Measurements from ENCODE around the gene USP3. TPM values are rescaled to one million over a fixed set of nuclear protein-coding genes. Genes with fewer than 3 reads are reported as not detected.

Gene USP3
- total and polyA plus RNA-seq, 9 of the 15 experiments (the other 6 are each of a cell fraction or from before 2014, with no cell fraction given), result 17.3 to 54.3 (median 34.8) TPM

DNA sequence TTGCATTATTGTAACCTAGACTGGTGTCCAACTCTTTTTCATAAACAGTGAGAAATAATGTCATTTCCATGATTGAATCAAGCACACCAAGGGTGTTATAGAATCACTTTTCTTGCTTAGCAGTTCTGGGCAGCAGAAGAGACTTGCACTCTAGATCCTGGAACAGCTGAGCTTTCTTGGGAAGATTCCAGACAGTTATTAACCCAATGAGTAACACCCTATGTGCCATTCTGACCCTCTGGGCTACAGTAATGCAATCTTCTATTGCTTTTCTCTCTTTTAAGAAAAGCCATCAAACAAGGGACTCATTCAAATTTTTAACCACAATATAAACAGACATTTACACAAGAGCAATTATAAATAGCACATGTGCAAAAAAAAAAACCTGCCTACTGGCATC lies 39.3 kb upstream of the USP3 start:
- intact Hi-C loops (cut with micrococcal nuclease), result loop anchor here (5.0 kb wide), 1 partner anchor 687 kb away; the partner anchor contains the start of gene SNX22
- in situ Hi-C loops (cut with MboI), result loop anchor here (25.0 kb wide), 1 partner anchor 597 kb away; no protein-coding TSS in a partner anchor
- no peaks in the 10 kb centered on the region for H3K9me1 ChIP-seq (ENCODE audit: control insufficient read depth, insufficient read depth, low read length)
- H3K36me3 ChIP-seq (ENCODE audit: control insufficient read depth, insufficient read depth, low read length), result no peaks in the 10 kb centered on the region
- no peaks in the 10 kb centered on the region; the same call in 1 of the 2 replicates for H3K9me3 ChIP-seq (replicated peaks; ENCODE audit: control insufficient read depth, insufficient read depth, low read depth, low read length)
- ChIA-PET POLR2A (interaction anchor here (0.7 to 1.2 kb wide), 3 partner anchors 12 to 76 kb away, joined by 3 to 4 read pairs (median 3); no protein-coding TSS in a partner anchor), CTCF (ENCODE audit: low intra/inter-chr PET ratio) (no interaction called here)
- H3K27me3 ChIP-seq (ENCODE audit: control insufficient read depth in 2 of 2, insufficient read depth in 2 of 2, low read length in 2 of 2), result no peaks in the 10 kb centered on the region
- no peak overlapping the region for H3K27ac ChIP-seq (ENCODE audit: extremely low read depth, low read depth, low read length)
- no peak for DNase-seq (ENCODE audit: extremely low read depth in 1 of 4, low spot score in 3 of 4)
- no peak for FAIRE-seq
- H3K4me1 ChIP-seq (replicated peaks in 1 of 2; ENCODE audit: control insufficient read depth in 2 of 2, insufficient read depth in 2 of 2, low read length in 2 of 2), result peaks cover 5 to 8% of the 10 kb centered on the region in 2 experiments; a peak in 4 of 5 replicates
- no peak overlapping the region for H3K4me2 ChIP-seq (ENCODE audit: insufficient read depth, low read length)
- no peaks in the 10 kb centered on the region for H3K79me2 ChIP-seq (ENCODE audit: control insufficient read depth, insufficient read depth, low read length)
- H3K9ac ChIP-seq (ENCODE audit: insufficient read depth in 1 of 2, low read depth in 2 of 2, low read length in 2 of 2), result no peak overlapping the region
- BruUV-seq (replicated peaks), result no TSS peak
- ATAC-seq, result no peak
- no peak overlapping the region for H2AFZ ChIP-seq (ENCODE audit: low read depth, low read length)
- no peak overlapping the region for H3K4me3 ChIP-seq
- H4K20me1 ChIP-seq (replicated peaks; ENCODE audit: control insufficient read depth, insufficient read depth, low read length), result no peaks in the 10 kb centered on the region
- TF ChIP-seq ASH1L (IDR thresholded peaks at IDR 0.05; ENCODE audit: borderline replicate concordance, low read depth, partially characterized antibody) (no peak), PCBP1 (IDR thresholded peaks at IDR 0.05; ENCODE audit: low read depth, low read length, poor library complexity, severe bottlenecking) (no peak), KDM2B (CRISPR knock-in tag; IDR thresholded peaks at IDR 0.05) (no peak), RNF2 (IDR thresholded peaks at IDR 0.05) (no peak), GABPB2 (CRISPR knock-in tag; conservative IDR thresholded peaks at IDR 0.05) (no peak), EP300 (IDR thresholded peaks at IDR 0.05; ENCODE audit: low read length) (no peak), CC2D1A (IDR thresholded peaks at IDR 0.05) (no peak), SLC30A9 (CRISPR knock-in tag; IDR thresholded peaks at IDR 0.05) (no peak), ZBED1 (IDR thresholded peaks at IDR 0.05) (no peak), TBL1XR1 (IDR thresholded peaks at IDR 0.05; ENCODE audit: low read length in 2 of 2) (no peak), SMC3 (conservative IDR thresholded peaks at IDR 0.05; ENCODE audit: insufficient read depth, low read depth, low read length) (no peak), MXI1 (IDR thresholded peaks at IDR 0.05; ENCODE audit: low read depth, low read length) (no peak), ZSCAN29 (IDR thresholded peaks at IDR 0.05) (no peak), CTBP1 (IDR thresholded peaks at IDR 0.05; ENCODE audit: borderline replicate concordance) (no peak), BRD4 (IDR thresholded peaks at IDR 0.05) (no peak), POLR3A (IDR thresholded peaks at IDR 0.05; ENCODE audit: borderline replicate concordance, extremely low read depth, insufficient read depth, insufficient read length) (no peak)
- TF ChIP-seq, protein P1, sequence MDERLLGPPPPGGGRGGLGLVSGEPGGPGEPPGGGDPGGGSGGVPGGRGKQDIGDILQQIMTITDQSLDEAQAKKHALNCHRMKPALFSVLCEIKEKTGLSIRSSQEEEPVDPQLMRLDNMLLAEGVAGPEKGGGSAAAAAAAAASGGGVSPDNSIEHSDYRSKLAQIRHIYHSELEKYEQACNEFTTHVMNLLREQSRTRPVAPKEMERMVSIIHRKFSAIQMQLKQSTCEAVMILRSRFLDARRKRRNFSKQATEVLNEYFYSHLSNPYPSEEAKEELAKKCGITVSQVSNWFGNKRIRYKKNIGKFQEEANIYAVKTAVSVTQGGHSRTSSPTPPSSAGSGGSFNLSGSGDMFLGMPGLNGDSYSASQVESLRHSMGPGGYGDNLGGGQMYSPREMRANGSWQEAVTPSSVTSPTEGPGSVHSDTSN (CRISPR knock-in tag; IDR thresholded peaks at IDR 0.05; ENCODE audit: low read depth), result no peak
- TF ChIP-seq, protein P1 (tag; conservative IDR thresholded peaks at IDR 0.05; ENCODE audit: low read depth), result no peak
- TF ChIP-seq, protein P2, sequence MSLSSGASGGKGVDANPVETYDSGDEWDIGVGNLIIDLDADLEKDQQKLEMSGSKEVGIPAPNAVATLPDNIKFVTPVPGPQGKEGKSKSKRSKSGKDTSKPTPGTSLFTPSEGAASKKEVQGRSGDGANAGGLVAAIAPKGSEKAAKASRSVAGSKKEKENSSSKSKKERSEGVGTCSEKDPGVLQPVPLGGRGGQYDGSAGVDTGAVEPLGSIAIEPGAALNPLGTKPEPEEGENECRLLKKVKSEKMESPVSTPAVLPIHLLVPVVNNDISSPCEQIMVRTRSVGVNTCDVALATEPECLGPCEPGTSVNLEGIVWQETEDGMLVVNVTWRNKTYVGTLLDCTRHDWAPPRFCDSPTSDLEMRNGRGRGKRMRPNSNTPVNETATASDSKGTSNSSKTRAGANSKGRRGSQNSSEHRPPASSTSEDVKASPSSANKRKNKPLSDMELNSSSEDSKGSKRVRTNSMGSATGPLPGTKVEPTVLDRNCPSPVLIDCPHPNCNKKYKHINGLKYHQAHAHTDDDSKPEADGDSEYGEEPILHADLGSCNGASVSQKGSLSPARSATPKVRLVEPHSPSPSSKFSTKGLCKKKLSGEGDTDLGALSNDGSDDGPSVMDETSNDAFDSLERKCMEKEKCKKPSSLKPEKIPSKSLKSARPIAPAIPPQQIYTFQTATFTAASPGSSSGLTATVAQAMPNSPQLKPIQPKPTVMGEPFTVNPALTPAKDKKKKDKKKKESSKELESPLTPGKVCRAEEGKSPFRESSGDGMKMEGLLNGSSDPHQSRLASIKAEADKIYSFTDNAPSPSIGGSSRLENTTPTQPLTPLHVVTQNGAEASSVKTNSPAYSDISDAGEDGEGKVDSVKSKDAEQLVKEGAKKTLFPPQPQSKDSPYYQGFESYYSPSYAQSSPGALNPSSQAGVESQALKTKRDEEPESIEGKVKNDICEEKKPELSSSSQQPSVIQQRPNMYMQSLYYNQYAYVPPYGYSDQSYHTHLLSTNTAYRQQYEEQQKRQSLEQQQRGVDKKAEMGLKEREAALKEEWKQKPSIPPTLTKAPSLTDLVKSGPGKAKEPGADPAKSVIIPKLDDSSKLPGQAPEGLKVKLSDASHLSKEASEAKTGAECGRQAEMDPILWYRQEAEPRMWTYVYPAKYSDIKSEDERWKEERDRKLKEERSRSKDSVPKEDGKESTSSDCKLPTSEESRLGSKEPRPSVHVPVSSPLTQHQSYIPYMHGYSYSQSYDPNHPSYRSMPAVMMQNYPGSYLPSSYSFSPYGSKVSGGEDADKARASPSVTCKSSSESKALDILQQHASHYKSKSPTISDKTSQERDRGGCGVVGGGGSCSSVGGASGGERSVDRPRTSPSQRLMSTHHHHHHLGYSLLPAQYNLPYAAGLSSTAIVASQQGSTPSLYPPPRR (CRISPR knock-in tag; IDR thresholded peaks at IDR 0.05; ENCODE audit: borderline replicate concordance), result no peak

Measured in K562 (cell line).